HG02870 (cell line): ENCODE data around the gene PSMG3.

Experiments
- ATAC-seq: cut with Tn5 transposase; IDR thresholded peaks from one replicate; pipeline ENCODE4 v1.9.1; 2021; ENCODE audit warnings: mild to moderate bottlenecking, moderate library complexity; ENCODE audit not compliant: unreplicated experiment

The PSMG3 gene

GRCh38 chr7:1569833-1570632 is at the start of gene PSMG3:
PSMG3 (minus strand) TSS chr7:1570032; CDS start chr7:1569339, 693 bp downstream.
- peak; percentile 84 for ATAC-seq

- no peak for ATAC-seq
Observed at GRCh38 chr7:1618475-1618874, 48.6 kb upstream of the PSMG3 start.

GRCh38 chr7:1617957-1618356 is 48.1 kb upstream of the PSMG3 start:
- ATAC-seq, result no peak

DNA sequence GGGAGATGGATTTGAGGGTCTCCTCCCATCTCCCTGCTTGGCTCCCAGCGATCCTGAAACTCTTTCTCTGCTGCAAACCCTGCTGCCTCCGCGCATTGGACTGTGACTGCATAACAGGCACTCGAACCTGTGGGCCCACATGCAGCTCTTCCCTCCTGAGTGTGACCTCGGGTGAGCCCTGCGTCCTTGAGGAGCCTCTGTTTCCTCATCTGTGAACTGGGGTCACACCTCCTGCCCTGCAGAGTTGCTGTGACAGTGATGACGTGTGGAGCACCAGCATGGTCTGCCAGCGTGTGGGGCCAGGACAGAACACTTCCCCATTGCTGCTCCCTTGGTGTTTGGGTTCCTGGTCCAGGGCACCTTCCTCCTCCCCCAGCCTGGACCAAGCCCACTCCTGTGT is 46.9 kb upstream of the PSMG3 start:
- no peak for ATAC-seq

- ATAC-seq, result no peak
Observed at GRCh38 chr7:1611708-1612241, 41.9 kb upstream of the PSMG3 start.

- no peak for ATAC-seq
Observed at GRCh38 chr7:1610678-1611302, 41.0 kb upstream of the PSMG3 start.

DNA sequence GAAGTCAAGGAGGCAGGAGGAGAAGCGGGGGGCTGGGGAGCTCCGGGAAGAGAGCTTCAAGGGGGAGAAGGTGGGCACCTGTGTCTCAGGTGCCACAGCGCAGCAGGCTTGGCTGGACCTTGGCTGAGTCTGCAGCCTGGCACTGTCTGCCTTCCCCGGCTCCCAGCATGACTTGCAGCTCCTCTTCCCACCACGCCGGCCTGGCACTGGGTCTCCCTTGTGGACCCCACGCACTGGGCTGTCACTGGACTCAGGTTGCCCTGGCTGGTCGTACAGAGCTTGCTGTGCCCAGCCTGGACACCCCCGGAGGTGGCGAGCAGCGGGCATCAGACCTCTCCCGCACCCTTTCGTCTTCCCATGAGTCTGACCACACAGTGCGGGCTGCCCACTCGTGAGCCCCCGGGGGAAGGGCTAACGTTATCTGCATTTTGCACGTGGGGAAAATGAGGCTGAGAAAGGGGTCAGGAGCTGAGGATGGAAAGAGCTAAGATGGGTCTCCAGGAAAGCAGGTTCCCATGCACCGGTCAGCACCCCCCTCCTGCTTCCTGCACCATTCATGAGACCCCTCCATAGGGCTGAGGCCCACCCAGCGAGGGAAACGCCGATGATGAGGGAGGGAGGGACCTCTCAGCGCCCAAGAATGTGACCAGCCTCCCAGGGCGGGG is 40.3 kb upstream of the PSMG3 start:
- ATAC-seq, result no peak

- ATAC-seq, result no peak
Observed at GRCh38 chr7:1609023-1609422, 39.2 kb upstream of the PSMG3 start.

DNA sequence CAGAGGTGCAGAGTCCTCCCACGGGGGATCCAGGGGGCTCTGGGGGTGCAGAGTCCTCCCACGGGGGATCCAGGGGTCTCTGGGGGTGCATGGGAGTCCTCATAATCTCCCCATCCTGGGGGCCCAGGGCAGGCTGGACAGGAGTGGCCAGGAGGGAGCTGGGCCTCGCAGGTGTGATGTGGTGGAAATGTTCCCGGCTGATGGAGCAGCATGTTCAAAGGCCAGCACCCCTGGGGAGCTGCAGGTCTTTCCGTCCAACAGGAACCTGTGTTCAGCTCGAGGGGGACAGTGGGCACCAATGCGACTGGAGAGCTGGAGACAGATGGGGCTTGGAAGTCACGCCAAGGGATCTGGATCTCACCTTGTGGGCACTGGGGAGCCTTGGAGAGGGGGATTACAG is 38.5 kb upstream of the PSMG3 start:
- ATAC-seq, result no peak

GRCh38 chr7:1607696-1608095 is 37.9 kb upstream of the PSMG3 start:
- ATAC-seq, result no peak

- no peak for ATAC-seq
Observed at GRCh38 chr7:1607001-1607400, 37.2 kb upstream of the PSMG3 start.

- no peak for ATAC-seq
Observed at GRCh38 chr7:1604383-1604782, 34.6 kb upstream of the PSMG3 start.

DNA sequence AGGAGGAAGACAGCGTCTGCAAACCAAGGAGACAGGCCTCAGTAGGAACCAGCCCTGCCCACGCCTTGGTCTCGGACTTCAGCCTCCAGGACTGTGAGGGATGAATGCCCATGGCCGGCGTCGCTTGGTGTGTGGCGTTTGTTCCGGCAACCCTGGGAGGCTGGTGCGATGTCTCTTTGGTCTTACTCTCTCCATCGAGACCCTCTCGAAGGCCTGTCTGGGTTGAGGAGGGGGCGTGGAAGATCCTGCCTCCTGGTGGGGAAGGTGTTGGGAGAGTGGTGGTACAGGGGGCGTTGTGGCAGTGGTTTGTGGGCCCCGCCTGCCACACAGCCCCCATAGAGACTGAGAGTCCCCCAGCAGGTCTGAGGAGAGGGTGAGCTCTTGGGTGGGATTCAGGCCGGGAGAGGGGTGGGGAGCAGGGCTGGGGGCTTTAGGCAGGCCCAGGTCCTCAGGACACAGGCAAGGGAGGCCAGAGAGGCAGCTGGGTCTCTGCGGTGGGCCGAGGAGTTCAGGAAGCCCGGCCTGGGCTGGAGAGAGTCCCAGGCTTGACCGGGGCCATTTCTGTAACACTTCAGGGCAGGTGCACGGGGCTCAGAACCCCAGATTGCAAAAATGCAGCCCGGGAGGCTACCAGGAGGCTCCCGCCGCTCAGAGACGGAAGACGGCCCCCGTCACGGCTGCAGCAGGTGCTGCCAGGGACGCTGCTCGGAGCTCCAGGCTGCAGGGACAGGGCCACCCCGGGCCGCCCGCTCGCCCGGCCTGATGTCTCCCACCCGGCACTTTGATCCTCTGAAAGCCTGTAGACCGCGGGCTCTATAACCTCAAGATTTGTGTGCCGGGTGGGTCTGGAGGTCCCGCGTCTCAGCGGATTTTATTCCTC is 33.8 kb upstream of the PSMG3 start:
- no peak for ATAC-seq

DNA sequence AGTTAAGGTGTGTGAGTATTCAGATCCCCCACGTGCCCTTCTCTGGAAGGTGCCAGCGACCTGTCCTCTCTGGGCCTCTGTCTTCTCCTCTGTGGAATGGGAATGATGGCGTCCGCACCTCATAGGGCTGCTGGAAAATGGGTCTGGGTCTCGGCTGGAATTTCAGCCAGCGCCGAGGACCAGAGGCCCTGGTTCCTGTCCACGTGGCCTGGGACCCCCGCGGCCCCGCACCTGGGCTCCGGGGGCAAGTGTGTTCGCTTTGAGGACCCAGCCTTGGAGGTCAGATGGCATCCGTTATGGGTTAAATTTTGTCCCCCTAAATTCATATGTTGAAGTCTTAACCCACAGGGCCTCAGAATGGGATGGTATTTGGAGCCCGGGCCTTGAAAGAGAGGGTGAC is 32.6 kb upstream of the PSMG3 start:
- ATAC-seq, result no peak

- ATAC-seq, result no peak
Observed at GRCh38 chr7:1601956-1602355, 32.1 kb upstream of the PSMG3 start.

DNA sequence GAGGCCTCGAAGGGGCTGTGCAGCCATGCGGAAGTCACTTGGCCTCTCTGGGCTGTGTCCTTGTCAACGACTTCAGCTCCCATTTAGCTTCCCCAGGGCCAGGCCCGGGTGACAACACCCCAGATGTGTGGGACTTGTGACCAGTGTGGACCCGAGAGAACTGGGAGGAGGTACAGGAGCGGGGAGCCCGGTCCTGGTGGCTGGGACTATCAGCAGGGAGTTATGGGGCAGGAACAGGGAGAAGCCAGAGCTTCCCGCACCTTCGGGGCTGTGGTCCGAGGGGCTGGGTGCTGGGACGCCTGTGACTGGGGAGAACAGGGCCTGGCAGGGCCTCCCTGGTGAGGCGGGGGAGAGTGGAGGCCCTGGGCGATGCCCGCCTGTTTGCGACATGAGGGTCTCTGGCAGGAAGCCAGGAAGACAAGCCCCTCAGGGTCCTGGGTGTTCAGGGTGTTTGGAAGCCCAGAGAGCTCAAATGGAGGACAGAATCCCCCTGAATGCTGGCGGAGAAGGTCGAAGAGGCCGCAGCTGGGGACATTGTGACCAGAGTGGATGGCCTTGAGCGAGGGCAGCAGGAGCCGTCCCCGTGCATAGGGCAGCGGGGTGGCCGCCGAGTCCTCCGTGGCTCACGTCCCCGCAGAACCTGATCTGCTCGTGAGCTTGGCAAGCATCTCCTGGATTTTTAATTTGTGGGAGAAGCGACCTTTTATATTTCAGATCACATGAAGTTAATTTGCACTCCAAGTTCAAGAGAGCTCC is 30.0 kb upstream of the PSMG3 start:
- no peak for ATAC-seq

GRCh38 chr7:1598961-1599639 is 29.3 kb upstream of the PSMG3 start:
- ATAC-seq, result no peak

DNA sequence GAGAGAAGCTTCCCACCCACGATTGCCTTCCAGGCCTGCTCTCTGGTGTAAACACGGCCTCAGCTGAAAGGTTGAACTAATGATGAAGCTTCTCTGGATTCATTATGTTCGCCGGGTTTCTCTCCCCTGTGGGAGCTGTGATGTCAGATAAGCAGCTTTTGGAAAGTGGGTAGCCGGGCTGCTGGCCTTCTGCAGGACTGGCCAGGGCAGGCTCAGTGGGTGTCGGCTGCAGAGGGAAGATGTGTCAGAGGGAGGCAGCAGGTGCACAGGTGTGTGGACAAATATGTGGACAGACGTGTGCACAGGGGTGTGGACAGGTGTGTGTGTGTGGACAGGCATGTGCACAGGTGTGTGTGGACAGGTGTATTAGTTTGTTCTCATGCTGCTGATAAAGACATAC is 28.5 kb upstream of the PSMG3 start:
- ATAC-seq, result no peak

DNA sequence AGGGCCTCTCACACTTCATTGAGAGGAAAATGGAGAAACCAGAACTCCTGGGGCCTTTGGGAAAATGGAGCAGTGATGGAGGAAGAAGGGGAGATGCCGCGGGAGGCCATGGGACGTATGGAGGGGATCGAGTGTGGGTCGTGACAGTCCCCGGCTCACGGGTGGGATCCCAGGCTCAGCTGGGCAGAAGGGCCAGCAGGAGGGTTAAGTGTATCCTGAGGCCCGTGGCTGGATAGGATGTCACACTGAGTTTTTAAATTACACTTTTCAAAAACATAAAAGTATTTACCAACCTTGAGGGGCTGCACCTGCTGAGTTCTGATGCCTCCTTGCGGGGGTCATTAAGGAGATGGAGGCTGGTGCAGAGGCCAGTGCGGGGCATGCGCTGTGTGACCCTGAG is 28.0 kb upstream of the PSMG3 start:
- no peak for ATAC-seq
